ENCODE data around the gene CCDC13. TPM values are rescaled to one million over a fixed set of nuclear protein-coding genes. Genes with fewer than 3 reads are reported as not detected.

The CCDC13 gene
- total RNA-seq, 1 donor from 2014 or later = 0.33 TPM

- H3K27me3 ChIP-seq (ENCODE audit: control insufficient read depth, insufficient read depth, low read length) = no peaks in the 10 kb centered on the region
- H3K36me3 ChIP-seq (ENCODE audit: control insufficient read depth, insufficient read depth, low read length) = no peaks in the 10 kb centered on the region
- DNase-seq (ENCODE audit: low read depth) = no peak
- TF ChIP-seq, protein P1, sequence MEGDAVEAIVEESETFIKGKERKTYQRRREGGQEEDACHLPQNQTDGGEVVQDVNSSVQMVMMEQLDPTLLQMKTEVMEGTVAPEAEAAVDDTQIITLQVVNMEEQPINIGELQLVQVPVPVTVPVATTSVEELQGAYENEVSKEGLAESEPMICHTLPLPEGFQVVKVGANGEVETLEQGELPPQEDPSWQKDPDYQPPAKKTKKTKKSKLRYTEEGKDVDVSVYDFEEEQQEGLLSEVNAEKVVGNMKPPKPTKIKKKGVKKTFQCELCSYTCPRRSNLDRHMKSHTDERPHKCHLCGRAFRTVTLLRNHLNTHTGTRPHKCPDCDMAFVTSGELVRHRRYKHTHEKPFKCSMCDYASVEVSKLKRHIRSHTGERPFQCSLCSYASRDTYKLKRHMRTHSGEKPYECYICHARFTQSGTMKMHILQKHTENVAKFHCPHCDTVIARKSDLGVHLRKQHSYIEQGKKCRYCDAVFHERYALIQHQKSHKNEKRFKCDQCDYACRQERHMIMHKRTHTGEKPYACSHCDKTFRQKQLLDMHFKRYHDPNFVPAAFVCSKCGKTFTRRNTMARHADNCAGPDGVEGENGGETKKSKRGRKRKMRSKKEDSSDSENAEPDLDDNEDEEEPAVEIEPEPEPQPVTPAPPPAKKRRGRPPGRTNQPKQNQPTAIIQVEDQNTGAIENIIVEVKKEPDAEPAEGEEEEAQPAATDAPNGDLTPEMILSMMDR (IDR thresholded peaks at IDR 0.05; ENCODE audit: insufficient read depth, low read length, poor library complexity, severe bottlenecking) = no peak
- H3K4me3 ChIP-seq (ENCODE audit: low read depth, low read length) = no peak overlapping the region
These were observed 22.6 kb upstream of the CCDC13 start for GRCh38 chr3:42795621-42796181.

GRCh38 chr3:42790714-42791229, 17.7 kb upstream of the CCDC13 start:
- H3K36me3 ChIP-seq (ENCODE audit: control insufficient read depth, insufficient read depth, low read length) = no peaks in the 10 kb centered on the region
- H3K27me3 ChIP-seq (ENCODE audit: control insufficient read depth, insufficient read depth, low read length) = no peaks in the 10 kb centered on the region
- TF ChIP-seq, protein P1 (IDR thresholded peaks at IDR 0.05; ENCODE audit: insufficient read depth, low read length, poor library complexity, severe bottlenecking) = no peak
- no peak overlapping the region for H3K4me3 ChIP-seq (ENCODE audit: low read depth, low read length)
- no peak for DNase-seq (ENCODE audit: low read depth)

DNA sequence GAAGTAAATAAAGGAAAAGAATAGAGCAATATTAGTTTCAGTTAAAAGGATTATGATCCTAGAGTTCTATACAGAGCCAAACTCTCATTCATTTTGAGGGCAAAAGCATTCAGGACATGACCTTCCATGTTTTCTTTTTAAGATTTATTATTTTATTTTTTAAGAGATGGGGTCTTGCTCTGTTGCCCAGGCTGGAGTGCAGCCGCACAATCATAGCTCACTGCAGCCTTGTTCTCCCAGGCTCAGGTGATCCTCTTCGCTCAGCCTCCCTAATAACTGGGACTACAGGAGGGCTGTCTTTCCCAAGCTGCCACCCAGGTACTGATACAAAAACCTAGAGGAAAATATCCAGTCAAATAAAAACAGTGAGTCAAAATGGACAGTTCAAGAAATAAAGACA, 13.6 kb upstream of the CCDC13 start:
- DNase-seq (ENCODE audit: low read depth) = no peak
- H3K36me3 ChIP-seq (ENCODE audit: control insufficient read depth, insufficient read depth, low read length) = no peaks in the 10 kb centered on the region
- H3K27me3 ChIP-seq (ENCODE audit: control insufficient read depth, insufficient read depth, low read length) = no peaks in the 10 kb centered on the region
- TF ChIP-seq, protein P1 (IDR thresholded peaks at IDR 0.05; ENCODE audit: insufficient read depth, low read length, poor library complexity, severe bottlenecking) = no peak
- H3K4me3 ChIP-seq (ENCODE audit: low read depth, low read length) = no peak overlapping the region

DNA sequence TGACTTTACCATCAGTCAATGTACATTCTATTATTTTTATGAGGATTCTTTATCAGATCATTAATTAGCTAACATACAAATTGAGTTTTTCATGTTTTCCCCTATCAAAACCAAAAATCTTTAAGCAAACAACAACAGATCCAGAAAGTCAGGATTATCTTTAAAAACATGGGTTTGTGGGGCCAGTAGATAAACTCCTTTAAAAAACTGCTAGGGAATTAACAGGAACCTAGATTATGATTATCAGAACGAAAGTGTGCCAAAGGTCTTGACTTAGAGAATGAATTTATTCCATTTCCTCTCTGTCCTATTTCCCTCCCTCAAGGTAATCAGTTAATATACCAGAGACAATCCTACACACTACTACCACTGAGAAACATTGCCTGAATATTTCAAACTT, 13.2 kb upstream of the CCDC13 start:
- no peak for DNase-seq (ENCODE audit: low read depth)
- TF ChIP-seq, protein P1 (IDR thresholded peaks at IDR 0.05; ENCODE audit: insufficient read depth, low read length, poor library complexity, severe bottlenecking) = no peak
- H3K27me3 ChIP-seq (ENCODE audit: control insufficient read depth, insufficient read depth, low read length) = no peaks in the 10 kb centered on the region
- H3K4me3 ChIP-seq (ENCODE audit: low read depth, low read length) = no peak overlapping the region
- no peaks in the 10 kb centered on the region for H3K36me3 ChIP-seq (ENCODE audit: control insufficient read depth, insufficient read depth, low read length)

DNA sequence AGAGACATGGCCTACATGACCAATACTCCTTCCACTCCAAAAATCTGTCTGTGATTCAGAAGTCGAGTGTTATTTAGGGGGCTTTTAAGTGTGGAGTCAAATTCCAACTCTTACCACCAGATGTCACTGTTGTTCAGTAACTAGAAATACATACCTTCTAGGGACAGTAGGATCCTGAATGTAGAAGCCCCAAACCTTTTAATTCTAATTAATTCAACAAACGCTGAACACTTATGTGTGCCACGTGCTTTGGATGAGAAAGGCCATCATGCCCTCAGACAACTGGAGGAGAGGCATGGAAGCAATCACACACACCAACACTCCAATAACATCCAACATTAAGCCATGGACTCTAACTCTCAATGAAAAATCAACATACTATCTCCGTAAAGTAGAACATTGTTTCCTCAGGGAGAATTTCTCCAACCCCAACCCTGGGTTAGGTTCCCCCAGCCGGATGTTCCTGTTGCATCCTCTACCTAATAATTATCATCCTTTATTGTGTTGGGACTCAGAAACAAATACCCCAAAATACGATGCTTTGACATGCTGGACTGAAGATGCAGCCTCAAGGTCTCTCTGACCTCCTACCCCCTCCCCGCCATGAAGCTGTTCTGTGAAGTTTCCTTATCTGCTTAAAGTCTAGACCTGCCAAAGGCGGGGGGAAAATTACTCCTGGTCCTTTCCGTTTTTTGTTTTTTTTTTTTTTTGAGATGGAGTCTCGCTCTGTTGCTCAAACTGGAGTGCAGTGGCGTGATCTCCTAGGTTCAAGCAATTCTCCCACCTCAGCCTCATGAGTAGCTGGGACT, 8.0 kb upstream of the CCDC13 start:
- TF ChIP-seq, protein P1 (IDR thresholded peaks at IDR 0.05; ENCODE audit: insufficient read depth, low read length, poor library complexity, severe bottlenecking) = peak; percentile 62
- Histone ChIP-seq H3K27me3 (ENCODE audit: control insufficient read depth, insufficient read depth, low read length) (no peaks in the 10 kb centered on the region), H3K36me3 (ENCODE audit: control insufficient read depth, insufficient read depth, low read length) (no peaks in the 10 kb centered on the region), H3K4me3 (ENCODE audit: low read depth, low read length) (no peak overlapping the region)
- no peak for DNase-seq (ENCODE audit: low read depth)

Data from kidney epithelial cell (primary cell).